ENCODE measurements around the gene SPACA9.

The SPACA9 gene

DNA sequence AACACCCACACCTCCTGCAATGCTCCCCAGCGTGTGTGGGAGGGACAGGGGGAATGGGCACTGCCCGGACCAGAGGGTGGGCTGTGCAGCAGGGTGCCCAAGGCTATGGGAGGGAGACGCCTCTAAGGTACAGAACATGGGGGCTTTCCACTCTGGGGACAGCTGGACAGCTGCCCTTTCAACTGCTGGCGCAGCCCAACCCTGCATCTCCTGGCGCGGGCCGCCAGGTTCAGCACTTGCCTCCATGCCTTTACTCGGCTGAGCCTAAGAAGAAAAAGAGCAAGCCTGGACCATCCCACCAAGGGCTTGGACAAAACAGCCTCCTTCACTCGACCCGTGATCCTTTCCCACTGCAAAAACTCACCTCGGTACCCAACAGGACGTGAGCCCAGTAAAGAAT, 15.6 kb upstream of the SPACA9 start:
- no peak for DNase-seq (ENCODE audit: low read depth, low spot score)

DNA sequence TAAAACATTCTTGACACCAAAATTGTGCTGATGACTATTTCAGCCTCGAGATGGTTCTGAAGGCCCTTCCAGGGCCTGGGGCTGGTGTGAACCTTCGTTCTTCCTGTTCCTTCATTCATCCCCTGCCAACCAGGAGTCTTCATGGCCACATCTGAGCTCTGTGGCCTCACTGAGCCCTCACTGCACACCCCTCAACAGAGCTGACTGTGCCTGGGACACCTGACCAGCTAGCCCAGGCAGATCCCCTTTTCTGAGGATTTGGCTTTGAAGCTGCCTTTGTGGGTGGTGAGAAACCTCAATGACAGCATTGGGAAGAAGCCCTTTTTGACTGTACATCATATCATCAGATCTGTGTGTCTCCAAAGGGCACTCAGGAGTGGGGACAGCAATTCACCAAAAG, 14.4 kb upstream of the SPACA9 start:
- DNase-seq (ENCODE audit: low read depth, low spot score) = no peak

- DNase-seq (ENCODE audit: low read depth, low spot score) = no peak
These were observed 14.0 kb upstream of the SPACA9 start for GRCh38 chr9:132864691-132865090.

DNA sequence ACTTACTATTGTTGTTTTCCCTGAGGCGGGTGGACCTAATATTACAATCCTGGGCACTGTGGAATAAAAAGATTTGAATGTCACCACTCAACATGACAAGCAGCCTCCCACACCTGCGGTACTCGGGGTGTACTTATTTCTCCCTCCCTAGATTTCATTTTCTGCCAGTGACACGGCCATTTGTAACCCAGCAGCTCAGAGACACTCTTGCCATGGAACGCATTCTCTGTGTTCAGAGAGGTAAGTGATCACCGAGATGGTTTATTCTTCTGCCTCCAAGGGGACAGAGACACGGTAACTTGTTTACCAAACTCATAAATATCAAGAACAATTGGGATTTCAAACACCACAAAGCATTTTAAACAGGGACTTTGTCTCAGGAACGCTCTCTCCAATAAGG, 11.8 kb upstream of the SPACA9 start:
- no peak for DNase-seq (ENCODE audit: low read depth, low spot score)

DNA sequence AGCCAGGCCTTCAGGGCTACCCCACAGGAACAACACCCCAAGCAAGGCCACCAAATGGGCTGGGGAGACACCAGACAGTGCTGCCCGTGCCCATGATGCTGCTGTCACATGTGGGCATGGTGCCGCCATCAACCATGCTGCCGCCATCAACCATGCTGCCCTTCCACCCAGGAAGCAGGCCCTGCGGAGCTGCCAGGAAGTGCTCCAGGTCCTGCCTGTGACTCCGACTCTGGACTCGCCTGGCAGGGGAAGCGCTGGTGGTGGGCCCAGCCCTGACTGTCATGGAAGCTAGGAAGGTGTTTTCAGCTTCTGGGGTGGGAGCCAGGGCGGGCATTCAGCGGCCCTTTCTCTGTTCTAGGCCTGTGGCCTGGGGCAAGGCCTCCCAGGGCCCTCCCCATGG, 9.4 kb upstream of the SPACA9 start:
- DNase-seq (ENCODE audit: low read depth, low spot score) = no peak

GRCh38 chr9:132873403-132873802, 5.3 kb upstream of the SPACA9 start:
- no peak for DNase-seq (ENCODE audit: low read depth, low spot score)

- no peak for DNase-seq (ENCODE audit: low read depth, low spot score)
These were observed 3.5 kb upstream of the SPACA9 start for GRCh38 chr9:132875159-132875558.

GRCh38 chr9:132876849-132877248, 1.8 kb upstream of the SPACA9 start:
- DNase-seq (ENCODE audit: low read depth, low spot score) = no peak

DNA sequence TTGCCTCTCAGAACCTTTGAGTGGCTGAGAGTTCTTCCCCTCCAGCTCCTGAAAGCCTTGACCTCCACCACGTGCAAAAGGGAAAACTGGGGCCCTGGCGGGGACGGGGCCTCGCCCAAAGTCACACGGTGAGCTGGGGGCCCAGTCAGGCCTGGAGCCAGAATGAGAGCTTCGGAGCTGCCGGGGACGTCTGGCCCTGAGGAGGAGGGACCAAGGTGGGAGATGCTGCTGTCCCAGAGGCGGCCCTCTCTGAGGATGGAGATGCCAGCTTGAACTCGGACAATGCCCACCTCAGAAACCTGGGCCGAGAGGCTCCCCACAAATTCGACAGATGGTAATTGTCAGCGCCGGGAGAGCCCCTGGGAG, 1.3 kb upstream of the SPACA9 start:
- DNase-seq (ENCODE audit: low read depth, low spot score) = no peak

GRCh38 chr9:132877824-132878694, 639 bp upstream of the SPACA9 start, which contains the start of gene AK8:
Gene AK8, minus strand, starts transcription at chr9:132878284. Its CDS starts 29 bp downstream, at chr9:132878255.
- peak; percentile 93 for DNase-seq (ENCODE audit: low read depth, low spot score)

DNA sequence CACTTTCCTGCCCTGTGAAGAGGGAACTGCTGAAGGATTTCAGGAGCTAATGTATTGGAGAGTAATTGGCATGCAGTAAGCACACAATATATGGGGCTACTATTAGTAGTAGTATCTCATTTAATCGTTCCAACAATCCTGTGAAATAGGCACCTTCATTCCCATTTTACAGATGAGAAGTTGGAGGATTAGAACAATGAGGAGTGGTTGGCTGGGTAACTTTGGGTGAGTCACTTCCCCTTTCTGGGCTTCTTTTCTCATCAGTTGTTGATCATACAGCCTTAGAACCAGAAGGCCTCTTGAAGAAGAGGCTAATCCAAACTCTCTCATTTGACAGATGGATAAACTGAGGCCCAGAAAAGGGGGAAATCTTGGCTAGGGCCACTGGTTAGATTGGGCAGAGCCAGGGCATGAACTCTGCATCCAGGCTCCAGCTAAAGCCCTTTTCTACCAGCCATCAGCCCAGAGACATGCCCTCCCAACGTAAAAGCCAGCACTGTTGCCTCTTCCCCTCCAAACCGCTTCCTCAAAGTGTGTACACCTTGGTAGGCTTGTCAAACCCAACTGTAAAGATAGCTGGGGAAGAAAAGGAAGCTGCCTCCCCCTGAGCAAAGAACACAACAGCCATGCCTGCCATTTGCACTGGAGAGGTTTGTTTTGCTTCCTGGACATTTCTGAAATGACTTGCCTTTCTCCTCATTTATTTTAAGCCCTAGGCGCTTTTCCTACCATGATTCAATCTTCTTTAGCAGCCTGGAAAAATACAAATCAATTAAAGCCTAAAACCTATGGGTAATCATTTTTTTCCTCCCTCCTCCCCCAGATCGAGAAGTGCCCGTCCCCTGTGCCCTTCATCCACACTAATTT, 992 bp downstream of the SPACA9 start:
- DNase-seq (ENCODE audit: low read depth, low spot score) = no peak

GRCh38 chr9:132880324-132880661, 1.6 kb downstream of the SPACA9 start:
- no peak for DNase-seq (ENCODE audit: low read depth, low spot score)

- no peak for DNase-seq (ENCODE audit: low read depth, low spot score)
These were observed 3.1 kb downstream of the SPACA9 start for GRCh38 chr9:132881826-132882225.

- DNase-seq (ENCODE audit: low read depth, low spot score) = no peak
These were observed 3.9 kb downstream of the SPACA9 start for GRCh38 chr9:132882616-132883015.

GRCh38 chr9:132883349-132884294, 4.9 kb downstream of the SPACA9 start:
- DNase-seq (ENCODE audit: low read depth, low spot score) = no peak

DNA sequence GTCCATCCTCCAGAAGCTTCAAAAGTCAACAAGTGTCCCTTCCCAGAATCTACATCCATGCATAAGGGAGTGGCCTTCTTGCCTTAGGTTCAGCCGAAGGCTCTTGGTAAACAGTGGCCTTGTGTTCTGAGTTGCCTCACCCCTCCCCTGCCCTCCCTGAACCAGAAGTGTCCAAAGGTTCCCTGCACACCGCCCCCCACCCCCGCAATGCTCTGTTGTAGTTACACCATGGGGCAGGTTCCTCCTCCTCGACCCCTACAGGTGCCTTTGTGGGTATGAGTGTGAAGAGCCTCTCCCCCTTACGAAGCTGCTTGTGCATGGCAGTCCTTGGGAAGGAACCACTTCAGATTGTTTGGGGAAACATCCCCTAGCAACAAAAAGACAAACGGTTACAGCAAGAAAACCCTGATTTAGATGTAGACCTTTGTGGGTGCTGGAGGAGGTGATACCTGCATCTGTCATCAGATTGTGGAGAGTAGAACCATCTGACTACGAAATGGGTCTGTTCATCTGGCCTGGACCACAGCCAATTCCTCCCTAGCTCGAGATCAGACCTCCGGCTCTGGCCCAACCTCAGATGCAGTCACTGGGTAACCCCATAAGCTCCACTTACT, 7.1 kb downstream of the SPACA9 start:
- no peak for DNase-seq (ENCODE audit: low read depth, low spot score)

DNA sequence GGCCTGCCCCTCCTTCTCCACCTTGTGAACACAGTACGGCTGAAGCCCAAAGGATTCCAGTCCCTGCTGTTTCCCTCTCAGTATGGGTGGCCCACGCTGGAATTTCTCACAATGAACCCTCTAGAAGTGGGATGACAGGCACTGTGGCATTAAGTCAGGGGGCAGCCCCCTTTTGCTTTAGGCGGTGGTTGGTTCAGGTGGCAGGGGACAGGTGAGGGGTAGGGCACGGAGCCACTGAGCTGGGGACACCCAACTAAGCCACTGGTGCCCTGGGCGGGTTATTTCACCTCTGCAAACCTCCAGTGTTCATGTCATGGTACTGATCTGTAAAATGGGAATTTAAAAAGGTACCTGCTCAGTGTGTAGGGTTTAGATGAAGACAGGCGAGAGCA, 7.6 kb downstream of the SPACA9 start:
- DNase-seq (ENCODE audit: low read depth, low spot score) = no peak

- no peak for DNase-seq (ENCODE audit: low read depth, low spot score)
These were observed 8.8 kb downstream of the SPACA9 start for GRCh38 chr9:132887181-132888120.

DNA sequence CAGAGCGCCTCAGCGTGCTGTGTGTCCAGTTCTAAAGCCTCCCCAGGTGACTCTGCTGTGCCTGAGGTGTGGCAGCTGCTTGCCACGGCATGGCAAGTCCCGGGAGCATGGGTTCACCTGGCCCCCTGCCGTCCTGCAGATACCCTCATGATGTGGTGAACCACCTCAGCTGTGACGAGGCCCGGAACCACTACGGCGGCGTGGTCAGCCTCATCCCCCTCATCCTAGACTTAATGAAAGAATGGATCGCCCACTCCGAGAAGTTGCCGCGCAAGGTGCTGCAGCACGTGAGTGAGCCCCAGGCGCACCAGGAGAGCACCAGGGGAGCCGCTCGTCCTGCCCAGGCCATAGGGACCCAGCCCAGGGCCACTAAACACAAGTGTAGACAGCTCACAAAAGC, 9.5 kb downstream of the SPACA9 start:
- DNase-seq (ENCODE audit: low read depth, low spot score) = no peak

DNA sequence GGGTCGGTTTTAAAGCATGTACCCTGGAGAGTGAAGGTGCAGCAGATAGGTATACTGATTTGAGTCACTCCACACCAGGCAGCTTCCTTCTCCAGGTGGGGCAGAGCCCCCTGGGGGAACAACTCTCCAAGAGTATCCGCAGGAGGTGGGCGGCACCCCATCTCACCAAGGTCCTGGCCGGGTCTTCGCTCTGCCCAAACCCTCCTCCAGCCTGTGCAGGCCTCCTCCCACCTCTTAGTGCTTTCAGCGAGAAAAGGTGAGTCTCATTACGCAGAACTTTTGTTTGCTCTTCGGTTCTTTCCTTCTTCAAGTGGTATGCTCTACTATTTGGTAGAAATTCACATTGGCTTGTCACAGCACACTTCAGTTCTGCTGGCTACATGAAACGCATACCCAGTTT, 13.7 kb downstream of the SPACA9 start:
- no peak for DNase-seq (ENCODE audit: low read depth, low spot score)

Measured in astrocyte of the hippocampus (primary cell).